GM13977 (cell line): Measurements from ENCODE around the gene FHL2.

Experiments used
- DNase-seq: peaks from one replicate; pipeline ENCODE4 v3.0.0; 2012; ENCODE audit warnings: low spot score
- CTCF ChIP-seq: IDR thresholded peaks from 2 replicates; pipeline ENCODE4 v1.5.1; 2012; ENCODE audit warnings: mild to moderate bottlenecking, control low read depth; ENCODE audit not compliant: insufficient read depth; ENCODE audit errors: extremely low read depth, missing control alignments
- in situ Hi-C: fragments of 300-500 bp; cut with MboI; formaldehyde crosslinking; loops from one replicate; pipeline ENCODE4 v1.12.0; 2022; ENCODE audit warnings: low sequenced_read_pairs, low pct_unique_long_range_greater_than_20kb, mixed read lengths, inconsistent platforms; ENCODE audit not compliant: unreplicated experiment

The FHL2 gene

GRCh38 chr2:105381101-105381668 is 17.7 kb downstream of the FHL2 start:
- no peak for DNase-seq
- in situ Hi-C loops: loop anchor here (10.0 kb wide), 1 partner anchor 154 kb away; no protein-coding TSS in a partner anchor
- TF ChIP-seq CTCF: no peak

GRCh38 chr2:105380432-105381100 is 18.3 kb downstream of the FHL2 start:
- no peak for DNase-seq
- in situ Hi-C loops: loop anchor here (10.0 kb wide), 1 partner anchor 154 kb away; no protein-coding TSS in a partner anchor
- TF ChIP-seq CTCF: no peak

- no peak for DNase-seq
- in situ Hi-C loops: loop anchor here (10.0 kb wide), 1 partner anchor 155 kb away; no protein-coding TSS in a partner anchor
- no peak for TF ChIP-seq CTCF
Observed at GRCh38 chr2:105379741-105380186, 19.1 kb downstream of the FHL2 start.

GRCh38 chr2:105378921-105379383 is 19.9 kb downstream of the FHL2 start:
- DNase-seq: no peak
- no peak for TF ChIP-seq CTCF
- in situ Hi-C loops: no loop called here

- in situ Hi-C loops: no loop called here
Observed at GRCh38 chr2:105378276-105378840, 20.5 kb downstream of the FHL2 start.

More at GRCh38 chr2:105378276-105378840, 20.5 kb downstream of the FHL2 start:
- TF ChIP-seq CTCF: no peak
- no peak for DNase-seq
